Stimulated activated CD8-positive, alpha-beta memory T cell treated with anti-CD3 and anti-CD28 coated beads, Interleukin-12 subunit alpha, Interleukin-12 subunit beta, amount 100 ng/mL, for 24 hours (primary cell): ENCODE data around the gene MAP2K3.
"Not testable (repeated sequence)": the region's sequence is repeated elsewhere in the genome, so short reads cannot be mapped to it uniquely, and the experiment has no call there.

Experiments
- DNase-seq: peaks from one replicate; pipeline ENCODE4 v3.0.0-alpha.2; 2020; ENCODE audit errors: extremely low read depth

The MAP2K3 gene

DNA sequence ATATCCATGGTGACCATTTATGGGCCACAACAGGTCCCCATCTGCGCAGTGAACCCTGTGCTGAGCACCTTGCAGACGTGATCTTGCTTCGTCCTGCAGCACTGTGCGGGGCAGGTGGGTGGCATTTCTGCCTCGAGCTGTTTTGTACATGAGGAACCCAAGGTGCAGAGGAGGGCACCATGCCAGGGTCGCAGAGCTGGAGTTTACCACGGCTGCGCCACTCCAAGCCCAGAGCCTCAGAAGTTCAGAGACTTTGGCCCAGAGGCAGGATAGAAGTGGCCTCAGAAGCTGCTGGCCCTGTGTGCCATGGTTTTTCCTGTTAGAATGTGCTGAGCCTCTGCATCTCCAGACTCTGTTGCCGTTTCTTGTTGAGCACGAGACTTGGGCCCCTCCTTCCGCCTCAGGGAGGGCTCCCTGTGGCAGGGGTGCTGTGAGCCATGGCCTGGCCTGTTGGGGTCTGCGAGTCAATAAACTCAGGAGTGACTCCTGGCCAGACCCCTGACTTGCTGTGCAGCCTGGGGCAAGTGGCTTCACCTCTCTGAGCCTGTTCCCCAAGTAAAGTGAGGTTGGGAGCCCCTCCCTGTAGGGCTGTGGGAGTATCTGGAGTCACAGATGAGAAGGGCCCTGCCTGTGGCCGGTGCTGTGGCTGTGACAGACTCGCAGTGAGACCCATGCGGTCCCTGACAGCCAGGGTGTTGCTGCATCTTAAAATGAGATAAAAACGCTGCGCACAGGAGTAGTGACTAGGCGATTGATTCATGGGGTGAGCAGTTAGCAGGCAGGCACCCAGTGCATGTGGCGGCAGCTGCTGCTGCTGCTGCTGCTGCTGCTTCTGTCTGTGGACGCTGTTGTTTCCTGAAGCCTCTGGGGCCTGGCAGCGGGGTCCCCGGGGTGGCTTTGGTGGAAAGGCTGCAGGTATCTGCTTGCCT is 11.8 kb downstream of the MAP2K3 start:
- no peak for DNase-seq

DNA sequence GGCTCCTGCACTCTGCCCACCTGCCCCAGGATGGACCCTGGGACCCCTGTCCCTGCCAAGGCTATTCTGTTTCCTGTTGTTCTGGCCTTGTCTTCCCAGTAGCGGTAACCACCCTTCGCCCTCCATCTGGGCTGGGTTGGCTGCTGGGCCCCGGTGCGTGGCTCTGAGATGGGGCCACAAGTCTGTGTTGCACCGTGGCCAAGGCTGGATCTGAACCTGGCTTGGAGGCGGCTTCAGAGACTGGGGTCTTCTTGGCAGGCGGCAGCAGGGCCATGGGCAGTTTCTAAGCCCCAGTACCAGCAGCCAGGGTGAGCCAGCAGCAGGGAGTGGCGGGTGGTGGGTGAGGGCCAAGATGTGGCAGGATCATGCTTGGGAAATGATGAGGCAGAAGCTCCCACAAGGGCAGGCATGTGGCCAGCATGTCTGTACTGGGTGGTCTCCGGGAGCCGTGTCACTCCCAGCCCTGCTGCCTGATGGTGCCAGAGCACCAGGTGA is 12.6 kb downstream of the MAP2K3 start:
- DNase-seq: no peak

DNA sequence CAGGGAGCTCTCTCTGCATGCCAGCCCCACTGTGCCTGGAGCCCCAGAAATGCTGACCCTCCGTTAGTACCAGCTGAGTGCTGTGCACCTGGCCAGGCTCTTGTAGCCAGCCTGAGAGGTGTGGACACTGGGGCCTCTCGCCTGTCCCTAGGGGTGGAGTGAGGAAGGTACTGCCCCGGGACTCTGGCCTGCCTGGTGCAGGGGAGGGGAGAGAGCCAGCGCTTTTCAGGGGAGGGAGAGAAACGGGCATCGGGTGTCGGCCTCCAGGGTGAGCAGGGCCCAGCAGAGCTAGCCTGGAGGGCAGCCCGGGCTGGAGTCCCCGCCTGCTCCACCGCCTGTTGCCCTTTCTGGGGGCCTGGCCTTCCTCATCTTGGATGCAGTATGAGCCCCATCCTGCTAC is 13.1 kb downstream of the MAP2K3 start:
- DNase-seq: no peak

DNA sequence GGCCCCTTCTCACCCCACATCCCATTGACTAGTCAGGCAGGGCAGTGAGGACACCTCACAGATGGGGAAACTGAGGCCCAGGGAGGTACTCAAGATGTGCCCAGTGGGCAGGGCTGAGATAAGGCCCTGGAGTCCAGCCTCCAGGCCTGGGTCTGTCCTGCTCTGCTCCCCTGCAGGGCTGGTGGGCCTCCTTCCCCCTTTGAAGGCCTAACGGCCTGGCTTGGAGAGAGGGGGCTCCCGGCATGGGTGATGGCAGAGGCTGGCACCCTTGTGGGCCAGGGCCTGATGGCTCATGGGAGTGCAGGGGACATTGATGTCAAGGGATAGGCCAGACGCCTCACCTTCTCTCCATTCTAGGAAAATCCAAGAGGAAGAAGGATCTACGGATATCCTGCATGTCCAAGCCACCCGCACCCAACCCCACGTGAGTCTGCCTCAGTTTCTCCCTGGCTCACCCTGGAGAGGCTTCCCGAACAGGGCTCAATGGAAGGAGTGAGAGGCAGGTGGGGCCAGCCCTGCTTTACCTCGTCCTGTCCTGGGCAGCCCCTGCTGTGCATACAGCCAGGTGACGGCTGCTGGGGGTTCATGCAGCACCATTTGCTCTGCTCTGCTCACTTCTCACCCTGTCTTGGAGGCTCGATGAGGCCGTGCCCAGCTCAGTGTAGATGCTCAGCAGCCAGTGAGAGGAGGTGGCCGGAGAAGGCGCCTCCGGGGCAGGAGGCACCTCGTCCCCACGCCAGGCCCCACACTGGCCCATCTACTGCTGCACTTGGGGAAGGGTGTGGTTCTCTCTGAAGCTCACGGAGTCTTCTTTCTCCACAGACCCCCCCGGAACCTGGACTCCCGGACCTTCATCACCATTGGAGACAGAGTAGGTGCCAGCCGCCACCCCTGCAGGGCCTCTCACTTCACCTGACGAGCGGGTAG is 13.8 kb downstream of the MAP2K3 start:
- DNase-seq: no peak

DNA sequence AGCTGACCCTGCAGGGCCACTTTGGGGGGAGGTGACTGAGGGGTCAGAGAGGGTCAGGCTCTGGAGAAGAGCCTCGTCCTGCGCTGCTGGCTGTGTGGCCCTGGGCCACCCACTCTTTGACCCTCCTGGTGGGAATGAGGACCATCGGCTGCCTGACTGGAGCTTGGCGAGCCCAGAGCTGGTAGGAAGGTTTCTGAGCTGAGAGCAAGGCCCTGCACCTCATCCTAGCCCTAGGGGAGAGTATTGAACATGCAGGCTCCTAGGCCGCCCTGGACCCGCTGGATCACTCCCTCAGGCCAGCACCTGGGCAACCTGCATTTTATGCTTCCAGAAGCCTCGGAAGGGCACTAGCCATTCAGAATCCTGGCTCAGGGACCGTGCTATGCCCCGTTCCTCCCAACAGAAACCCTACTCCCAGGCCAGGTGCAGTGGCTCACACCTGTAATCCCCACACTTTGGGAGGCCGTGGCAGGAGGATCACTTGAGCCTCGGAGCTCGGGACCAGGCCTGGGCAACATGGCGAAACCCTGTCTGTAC is 14.5 kb downstream of the MAP2K3 start:
- no peak for DNase-seq

DNA sequence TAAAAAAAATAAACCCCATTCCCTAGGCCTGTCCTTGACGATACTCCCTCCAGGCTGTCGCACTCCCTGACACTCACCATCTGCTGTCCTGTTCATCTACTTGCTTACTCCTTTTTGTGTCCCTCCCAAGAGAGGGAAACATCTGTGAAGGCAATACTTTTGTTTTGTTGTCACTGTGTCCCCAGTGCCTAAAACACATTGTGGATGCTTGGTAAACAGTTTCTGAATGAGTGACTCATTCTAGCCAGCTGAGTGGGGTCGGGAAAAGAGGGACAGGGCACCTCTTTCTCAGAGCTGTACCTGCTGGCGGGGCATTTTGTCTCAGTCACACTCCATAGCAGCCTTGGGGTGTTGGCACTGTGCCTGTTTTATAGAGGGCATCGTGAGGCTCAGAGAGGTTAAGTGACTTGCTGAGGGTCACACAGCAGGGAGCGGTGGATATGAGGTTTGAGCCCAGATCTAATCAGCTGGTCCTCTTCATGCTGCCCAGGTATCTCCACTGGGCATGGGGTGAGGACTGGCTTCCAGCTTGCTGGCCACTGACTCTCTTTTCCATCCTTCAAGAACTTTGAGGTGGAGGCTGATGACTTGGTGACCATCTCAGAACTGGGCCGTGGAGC is 15.6 kb downstream of the MAP2K3 start:
- DNase-seq: no peak

DNA sequence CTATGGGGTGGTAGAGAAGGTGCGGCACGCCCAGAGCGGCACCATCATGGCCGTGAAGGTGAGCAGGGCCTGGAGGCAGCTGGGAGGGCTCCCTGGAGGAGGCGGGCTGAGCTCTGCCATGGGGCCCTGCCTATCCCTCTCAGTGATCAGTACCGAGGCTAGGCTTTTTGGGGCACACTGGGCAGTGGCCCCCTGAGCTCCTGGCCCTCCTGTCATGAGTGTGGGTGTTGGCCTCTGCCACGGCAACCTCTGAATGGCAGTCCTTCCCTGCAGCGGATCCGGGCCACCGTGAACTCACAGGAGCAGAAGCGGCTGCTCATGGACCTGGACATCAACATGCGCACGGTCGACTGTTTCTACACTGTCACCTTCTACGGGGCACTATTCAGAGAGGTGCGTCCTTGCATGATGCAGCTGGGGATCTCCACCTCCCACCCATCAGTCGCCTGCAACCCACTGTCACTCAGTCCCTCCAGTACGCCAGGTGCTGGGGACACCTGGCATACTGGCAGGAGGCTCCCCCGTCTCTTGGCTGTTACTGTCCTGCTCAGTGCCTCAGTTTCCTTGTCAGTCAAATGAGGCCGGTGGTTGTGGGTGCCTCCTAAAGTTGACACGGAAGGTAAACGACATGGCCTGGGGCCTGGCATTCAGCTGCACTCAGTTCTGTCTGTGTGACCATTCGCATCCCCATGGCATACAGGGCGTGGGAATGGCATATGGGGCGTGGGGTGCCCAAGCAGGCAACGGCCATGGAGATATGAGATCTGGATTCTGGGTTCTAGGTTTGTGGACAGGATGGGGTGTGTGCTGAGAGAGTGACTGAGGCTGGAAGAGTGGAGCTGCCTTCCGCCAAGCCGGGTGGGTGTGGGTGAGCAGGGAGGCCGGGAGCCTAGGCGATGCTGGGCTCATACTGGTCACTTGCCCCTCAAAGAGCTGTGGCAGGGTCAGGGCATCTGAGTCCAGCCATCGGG is 16.4 kb downstream of the MAP2K3 start:
- no peak for DNase-seq

DNA sequence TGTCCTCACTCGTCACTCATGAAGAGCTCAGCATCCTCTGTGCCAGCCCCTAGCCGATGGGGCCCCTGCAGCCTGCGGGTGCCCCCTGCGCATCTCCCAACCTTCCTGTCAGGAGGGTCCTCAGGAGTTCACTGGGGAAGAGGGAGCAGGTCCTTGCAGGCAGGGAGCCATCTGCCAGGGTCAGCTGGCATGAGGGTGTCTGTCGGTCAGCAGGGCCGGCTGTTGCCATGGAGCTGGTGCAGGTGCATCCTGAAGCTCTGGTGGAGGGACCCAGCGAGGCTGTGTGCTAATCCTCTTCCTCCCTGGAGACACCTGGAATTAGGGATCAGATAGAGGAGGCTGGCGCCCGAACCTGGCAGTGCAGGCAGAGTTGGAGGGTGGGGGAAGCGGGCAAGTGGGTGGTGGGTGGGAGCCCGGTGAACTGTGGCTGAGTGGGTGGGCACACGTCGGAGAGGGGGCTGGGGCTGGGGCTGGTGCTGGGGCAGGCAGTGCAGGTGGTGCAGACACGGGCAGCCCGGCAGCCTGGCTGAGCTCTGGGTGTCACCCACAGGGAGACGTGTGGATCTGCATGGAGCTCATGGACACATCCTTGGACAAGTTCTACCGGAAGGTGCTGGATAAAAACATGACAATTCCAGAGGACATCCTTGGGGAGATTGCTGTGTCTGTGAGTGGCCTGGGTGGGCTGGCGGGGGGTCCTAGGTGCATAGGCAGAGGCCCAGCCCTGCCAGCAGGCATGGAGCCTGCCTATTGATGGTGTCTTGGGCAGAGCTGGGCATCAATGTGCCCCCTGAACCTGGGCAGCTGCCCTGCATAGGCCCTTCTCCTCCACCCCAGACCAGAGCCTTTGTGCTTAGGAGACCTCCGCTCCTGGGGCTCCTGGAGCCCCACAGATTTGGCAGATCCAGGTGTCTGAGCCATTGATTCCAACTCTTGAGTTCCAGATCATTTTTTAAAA is 17.4 kb downstream of the MAP2K3 start:
- DNase-seq: no peak

DNA sequence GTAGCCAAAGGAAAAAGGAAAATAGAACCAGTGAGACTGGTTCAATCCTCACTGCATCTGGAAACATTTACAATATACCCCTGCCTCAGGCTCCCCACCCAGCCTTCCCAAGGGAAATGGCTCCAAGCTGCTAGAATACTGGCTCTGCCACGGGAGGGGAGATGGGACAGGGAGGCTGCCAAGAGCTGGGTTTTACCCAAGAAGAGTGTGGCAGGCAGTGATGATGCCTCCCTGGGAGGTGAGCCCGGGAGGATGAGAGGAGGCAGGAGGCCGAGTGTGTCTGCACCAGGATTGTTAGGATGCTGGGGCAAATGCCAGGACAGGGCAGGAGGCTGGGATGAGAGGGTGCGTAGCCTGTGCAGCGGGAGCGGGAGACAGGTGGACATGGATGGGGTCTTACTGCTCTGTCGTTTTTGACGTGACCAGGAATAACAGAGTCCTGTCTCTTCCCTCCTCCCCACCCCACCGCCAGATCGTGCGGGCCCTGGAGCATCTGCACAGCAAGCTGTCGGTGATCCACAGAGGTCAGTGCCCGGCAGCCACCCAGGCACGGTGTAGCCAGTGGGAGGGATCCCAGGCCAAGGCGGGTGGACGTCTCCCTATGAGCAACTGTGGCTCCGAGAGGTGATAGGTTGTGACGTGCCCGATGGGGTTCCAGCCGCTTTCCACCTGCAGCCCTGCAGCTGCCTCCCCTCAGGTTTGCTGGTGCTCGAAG is 18.4 kb downstream of the MAP2K3 start:
- DNase-seq: no peak

DNA sequence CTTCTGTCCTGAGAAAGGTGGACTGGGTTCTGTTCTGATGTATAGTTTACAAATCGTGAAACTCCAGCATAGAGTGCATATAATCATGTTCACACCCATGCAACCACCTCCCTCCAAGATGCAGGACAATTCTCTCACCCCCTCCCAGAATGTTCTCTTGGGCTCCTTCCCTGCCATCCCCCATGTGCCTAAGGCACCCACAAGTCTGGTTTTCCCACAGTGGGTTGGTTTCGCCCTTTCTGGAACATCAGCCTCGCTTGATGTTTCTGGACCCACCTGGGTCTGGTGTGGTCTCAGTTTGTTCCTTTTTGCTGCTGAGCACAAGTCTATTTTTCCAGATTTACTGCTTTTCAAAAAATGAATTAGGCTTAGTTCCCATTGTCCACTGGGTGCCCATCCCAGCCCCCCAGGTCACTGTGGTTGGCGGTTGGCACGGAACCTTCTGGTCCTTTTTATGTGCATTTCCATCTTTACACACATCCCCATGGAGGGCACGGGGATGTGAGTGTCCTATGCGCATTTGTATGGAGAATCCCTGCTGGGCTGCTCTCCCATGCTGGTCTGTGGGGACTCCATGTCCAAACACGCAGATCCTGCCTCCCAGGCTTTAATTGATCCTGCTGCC is 19.0 kb downstream of the MAP2K3 start:
- no peak for DNase-seq

DNA sequence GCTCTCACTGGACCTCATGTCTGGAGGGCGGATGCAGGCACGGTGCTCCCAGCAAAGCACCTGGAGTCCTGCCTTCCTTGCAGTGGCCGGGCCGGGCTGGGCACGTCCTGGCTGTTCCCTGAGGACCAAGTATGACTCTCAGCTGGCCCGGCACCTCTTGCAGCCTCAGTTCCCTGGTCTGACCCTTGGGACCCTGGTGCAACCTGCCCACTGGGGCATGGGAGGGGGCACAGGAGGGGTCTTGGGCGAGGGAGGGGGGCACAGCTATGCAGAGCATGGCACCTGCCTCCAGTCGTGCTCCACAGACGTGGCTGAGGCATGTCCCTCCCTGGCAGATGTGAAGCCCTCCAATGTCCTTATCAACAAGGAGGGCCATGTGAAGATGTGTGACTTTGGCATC is 19.6 kb downstream of the MAP2K3 start:
- DNase-seq: no peak

DNA sequence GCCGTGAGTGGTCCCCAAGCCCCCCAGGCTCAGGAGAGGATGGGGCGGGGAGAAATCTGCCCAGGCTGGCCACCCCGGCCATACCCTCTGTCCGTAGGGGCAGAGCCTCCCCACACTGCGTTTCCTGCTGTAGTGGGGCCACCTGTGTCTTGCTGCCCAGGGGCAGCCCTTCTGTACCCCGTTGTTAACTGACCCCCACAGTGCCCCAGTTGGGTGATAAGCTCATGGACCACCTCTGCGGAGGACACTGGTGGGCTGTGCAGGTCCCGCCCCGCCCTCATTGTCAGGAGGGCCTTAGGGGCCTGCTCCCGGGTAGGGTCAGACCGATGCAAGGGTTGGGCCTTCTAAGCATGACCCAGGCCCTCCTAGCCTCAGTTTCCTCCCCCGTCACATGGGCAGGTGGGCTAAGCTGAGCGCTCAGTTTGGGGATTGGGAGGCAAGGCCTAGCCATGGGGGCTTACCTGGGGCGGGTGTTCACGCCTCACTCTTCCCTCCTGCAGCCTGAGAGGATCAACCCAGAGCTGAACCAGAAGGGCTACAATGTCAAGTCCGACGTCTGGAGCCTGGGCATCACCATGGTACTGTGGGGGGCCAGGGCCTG is 20.1 kb downstream of the MAP2K3 start:
- not testable (repeated sequence) for DNase-seq

DNA sequence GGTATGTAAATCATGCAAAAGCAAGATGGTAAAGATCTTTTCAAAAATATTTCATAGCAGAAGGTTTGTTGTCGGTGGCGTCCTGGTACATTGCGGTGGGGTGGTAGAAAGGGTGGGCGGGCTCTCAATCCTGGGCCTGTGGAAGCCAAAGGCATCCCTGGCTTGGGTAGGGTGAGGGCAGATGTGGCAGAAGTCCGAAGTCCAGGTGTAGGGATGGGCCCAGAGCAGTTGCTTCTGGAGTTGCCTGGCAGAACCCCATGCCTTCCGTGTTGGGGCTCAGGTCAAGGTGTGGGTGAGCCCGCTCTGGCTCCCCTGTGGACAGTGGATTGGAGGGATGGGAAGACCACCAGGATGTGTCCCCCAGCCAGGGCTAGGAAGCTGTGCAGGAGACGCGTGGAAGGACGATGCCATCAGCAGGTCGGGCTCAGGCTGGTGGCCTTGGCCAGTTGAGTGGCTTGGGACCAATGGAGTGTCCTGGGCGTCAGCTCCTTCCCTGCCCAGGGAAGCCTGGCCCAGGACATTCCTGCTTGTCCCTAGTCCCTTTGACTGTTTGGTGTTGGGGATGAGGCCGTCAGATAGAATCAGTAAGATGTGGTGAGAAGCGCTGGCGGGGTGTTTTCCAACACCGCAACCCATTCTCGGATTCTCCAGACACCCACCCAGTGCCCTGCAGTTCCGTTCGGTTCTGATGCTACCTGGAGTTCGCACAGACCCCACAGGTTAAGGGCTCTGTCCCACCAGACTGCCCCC is 21.1 kb downstream of the MAP2K3 start:
- DNase-seq: not testable (repeated sequence)

DNA sequence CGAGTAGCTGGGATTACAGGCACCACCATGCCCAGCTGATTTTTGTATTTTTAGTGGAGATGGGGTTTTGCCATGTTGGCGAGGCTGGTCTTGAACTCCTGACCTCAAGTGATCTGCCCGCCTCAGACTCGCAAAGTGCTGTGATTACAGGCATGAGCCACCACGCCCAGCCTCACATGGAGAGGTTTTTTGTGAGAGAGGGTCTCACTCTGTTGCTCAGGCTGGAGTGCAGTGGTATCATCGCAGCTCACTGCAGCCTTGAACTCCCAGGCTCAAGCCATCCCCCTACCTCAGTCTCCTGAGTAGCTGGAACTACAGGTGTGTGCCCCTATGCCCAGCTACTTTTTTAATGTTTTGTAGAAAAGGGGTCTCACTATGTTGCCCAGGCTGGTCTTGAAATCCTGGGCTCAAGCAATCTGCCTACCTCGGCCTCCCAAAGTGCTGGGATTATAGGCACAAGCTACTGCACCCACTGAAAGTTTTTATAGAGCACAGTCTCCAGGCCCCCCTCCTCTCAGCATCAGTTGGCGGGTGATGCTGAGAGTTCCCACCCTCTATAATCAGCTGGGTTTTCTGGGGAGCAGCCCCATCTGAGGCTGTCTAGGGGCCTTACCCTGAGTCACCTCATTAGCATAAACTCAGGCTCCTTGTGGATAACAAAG is 22.2 kb downstream of the MAP2K3 start:
- DNase-seq: not testable (repeated sequence)

DNA sequence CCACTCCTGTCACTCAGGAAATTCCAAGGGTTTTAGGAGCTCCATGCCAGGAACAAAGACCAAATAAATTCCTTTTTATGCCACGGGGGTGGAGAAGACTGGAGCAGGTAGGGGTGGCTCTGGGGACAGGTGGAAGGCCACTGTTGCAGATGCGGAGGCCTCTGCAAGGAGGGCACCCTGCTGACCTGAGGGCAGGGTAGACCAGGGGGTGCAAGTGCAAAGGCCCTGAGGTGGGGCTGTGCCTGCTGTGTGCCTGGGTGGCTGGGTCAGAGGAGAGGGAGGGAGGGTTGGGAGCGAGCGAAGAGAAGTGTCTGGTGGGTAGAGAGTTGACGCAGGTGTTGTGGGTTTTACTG is 22.7 kb downstream of the MAP2K3 start:
- DNase-seq: not testable (repeated sequence)

DNA sequence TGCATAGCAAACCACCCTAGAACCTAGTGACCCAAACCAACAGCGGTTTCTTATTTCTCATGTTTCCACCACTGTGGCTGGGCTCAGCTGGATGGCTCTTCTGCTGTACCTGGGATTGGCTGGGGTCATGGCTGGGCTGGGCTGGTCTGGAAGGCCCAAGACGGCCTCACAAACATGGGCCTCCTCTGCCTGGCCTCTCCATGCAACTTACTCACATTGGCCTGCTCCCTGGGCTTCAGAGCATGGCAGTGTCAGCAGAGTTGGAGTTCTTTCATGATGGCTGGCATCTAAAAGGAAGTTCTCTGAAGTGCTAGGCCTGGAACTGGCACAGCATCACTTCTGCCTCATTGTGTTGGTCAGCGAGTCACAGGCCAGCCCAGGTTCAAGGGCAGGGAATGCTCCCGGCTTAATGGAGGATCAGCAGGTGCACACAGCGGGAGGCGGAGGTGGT is 24.4 kb downstream of the MAP2K3 start:
- not testable (repeated sequence) for DNase-seq
